Measurements from ENCODE around the gene MLLT3.

- peak; percentile 56 for TF ChIP-seq CTCF (IDR thresholded peaks at IDR 0.05; ENCODE audit: borderline replicate concordance, extremely low read depth, low read length, poor library complexity, severe bottlenecking)
- no peak for TF ChIP-seq EZH2 (IDR thresholded peaks at IDR 0.05; ENCODE audit: borderline replicate concordance, low read depth, low read length, severe bottlenecking)
Observed at GRCh38 chr9:20524776-20525175, 97.5 kb downstream of the MLLT3 start.

Data from DND-41 (cell line).